DLD1 (cell line): ENCODE measurements around the gene URB1.
"Not testable (repeated sequence)": the region's sequence is repeated elsewhere in the genome, so short reads cannot be mapped to it uniquely, and the experiment has no call there.

Experiments used
- in situ Hi-C: cut with HindIII; loops from 2 replicates; pipeline ENCODE4 v1.10.0; 2017; ENCODE audit warnings: low sequenced_read_pairs

Gene URB1

GRCh38 chr21:32325706-32326105, 67.1 kb downstream of the URB1 start:
- in situ Hi-C loops = no loop called here

GRCh38 chr21:32322676-32323075, 70.1 kb downstream of the URB1 start:
- in situ Hi-C loops = no loop called here

GRCh38 chr21:32322103-32322502, 70.7 kb downstream of the URB1 start:
- in situ Hi-C loops = no loop called here

GRCh38 chr21:32321480-32321879, 71.3 kb downstream of the URB1 start:
- in situ Hi-C loops = no loop called here

GRCh38 chr21:32320726-32321125, 72.1 kb downstream of the URB1 start:
- in situ Hi-C loops = no loop called here

GRCh38 chr21:32320059-32320458, 72.8 kb downstream of the URB1 start:
- in situ Hi-C loops = no loop called here

- in situ Hi-C loops = no loop called here
Measured at GRCh38 chr21:32319012-32319411, 73.8 kb downstream of the URB1 start.

- in situ Hi-C loops = no loop called here
Measured at GRCh38 chr21:32317726-32318125, 75.1 kb downstream of the URB1 start.

GRCh38 chr21:32316361-32317215, 76.2 kb downstream of the URB1 start:
- in situ Hi-C loops = no loop called here

- in situ Hi-C loops = no loop called here
Measured at GRCh38 chr21:32315511-32316281, 77.1 kb downstream of the URB1 start.

GRCh38 chr21:32314806-32315205, 78.0 kb downstream of the URB1 start:
- in situ Hi-C loops = no loop called here

- in situ Hi-C loops = no loop called here
Measured at GRCh38 chr21:32312976-32313375, 79.8 kb downstream of the URB1 start.

GRCh38 chr21:32312326-32312725, 80.5 kb downstream of the URB1 start:
- in situ Hi-C loops = no loop called here

- in situ Hi-C loops = no loop called here
Measured at GRCh38 chr21:32311621-32312020, 81.2 kb downstream of the URB1 start.

GRCh38 chr21:32310976-32311375, 81.8 kb downstream of the URB1 start:
- in situ Hi-C loops = not testable (repeated sequence)

GRCh38 chr21:32309906-32310460, 82.8 kb downstream of the URB1 start:
- in situ Hi-C loops = no loop called here

- in situ Hi-C loops = no loop called here
Measured at GRCh38 chr21:32308696-32309095, 84.1 kb downstream of the URB1 start.

GRCh38 chr21:32307706-32308105, 85.1 kb downstream of the URB1 start:
- in situ Hi-C loops = no loop called here

GRCh38 chr21:32306021-32306780, 86.6 kb downstream of the URB1 start:
- in situ Hi-C loops = no loop called here

- in situ Hi-C loops = no loop called here
Measured at GRCh38 chr21:32304998-32305397, 87.8 kb downstream of the URB1 start.

- in situ Hi-C loops = no loop called here
Measured at GRCh38 chr21:32303385-32303784, 89.4 kb downstream of the URB1 start.
